ENCODE data around the gene GREB1.
"Not testable (repeated sequence)": the region's sequence is repeated elsewhere in the genome, so short reads cannot be mapped to it uniquely, and the experiment has no call there.

GREB1 gene

GRCh38 chr2:11659851-11660250, 126.0 kb downstream of the GREB1 start:
- no peaks in the 10 kb centered on the region for H3K36me3 ChIP-seq (ENCODE audit: control insufficient read depth, insufficient read depth, low read length)
- H3K4me3 ChIP-seq (ENCODE audit: low read depth, low read length) = no peak overlapping the region
- H3K9ac ChIP-seq (ENCODE audit: low read depth, low read length) = no peak overlapping the region
- H3K4me1 ChIP-seq (ENCODE audit: control insufficient read depth, insufficient read depth, low read length) = no peaks in the 10 kb centered on the region
- no peaks in the 10 kb centered on the region for H3K9me3 ChIP-seq (ENCODE audit: control insufficient read depth, insufficient read depth, low read length)
- H3K27me3 ChIP-seq (ENCODE audit: control insufficient read depth, insufficient read depth, low read length) = no peaks in the 10 kb centered on the region

DNA sequence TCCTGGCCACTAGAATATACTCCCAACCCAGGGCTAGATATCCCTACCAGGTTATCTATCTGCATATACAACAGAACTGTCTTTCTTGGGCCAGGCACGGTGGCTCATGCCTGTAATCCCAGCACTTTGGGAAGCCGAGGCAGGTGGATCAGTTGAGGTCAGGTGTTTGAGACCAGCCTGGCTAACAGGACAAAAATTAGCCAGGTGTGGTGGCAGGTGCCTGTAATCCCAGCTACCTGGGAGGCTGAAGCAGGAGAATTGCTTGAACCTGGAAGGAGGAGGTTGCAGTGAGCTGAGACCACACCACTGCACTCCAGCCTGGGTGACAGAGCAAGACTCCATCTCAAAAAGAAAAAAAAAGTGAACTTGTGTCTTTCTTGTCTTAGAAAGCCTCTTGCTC, 126.6 kb downstream of the GREB1 start:
- H3K27me3 ChIP-seq (ENCODE audit: control insufficient read depth, insufficient read depth, low read length); H3K4me1 ChIP-seq (ENCODE audit: control insufficient read depth, insufficient read depth, low read length); H3K4me3 ChIP-seq (ENCODE audit: low read depth, low read length); H3K36me3 ChIP-seq (ENCODE audit: control insufficient read depth, insufficient read depth, low read length); H3K9ac ChIP-seq (ENCODE audit: low read depth, low read length); H3K9me3 ChIP-seq (ENCODE audit: control insufficient read depth, insufficient read depth, low read length): not testable (repeated sequence)

- no peaks in the 10 kb centered on the region for H3K36me3 ChIP-seq (ENCODE audit: control insufficient read depth, insufficient read depth, low read length)
- no peaks in the 10 kb centered on the region for H3K4me1 ChIP-seq (ENCODE audit: control insufficient read depth, insufficient read depth, low read length)
- H3K9ac ChIP-seq (ENCODE audit: low read depth, low read length) = no peak overlapping the region
- H3K27me3 ChIP-seq (ENCODE audit: control insufficient read depth, insufficient read depth, low read length) = no peaks in the 10 kb centered on the region
- H3K4me3 ChIP-seq (ENCODE audit: low read depth, low read length) = no peak overlapping the region
- no peaks in the 10 kb centered on the region for H3K9me3 ChIP-seq (ENCODE audit: control insufficient read depth, insufficient read depth, low read length)
Observed at GRCh38 chr2:11661891-11662435, 128.1 kb downstream of the GREB1 start.

DNA sequence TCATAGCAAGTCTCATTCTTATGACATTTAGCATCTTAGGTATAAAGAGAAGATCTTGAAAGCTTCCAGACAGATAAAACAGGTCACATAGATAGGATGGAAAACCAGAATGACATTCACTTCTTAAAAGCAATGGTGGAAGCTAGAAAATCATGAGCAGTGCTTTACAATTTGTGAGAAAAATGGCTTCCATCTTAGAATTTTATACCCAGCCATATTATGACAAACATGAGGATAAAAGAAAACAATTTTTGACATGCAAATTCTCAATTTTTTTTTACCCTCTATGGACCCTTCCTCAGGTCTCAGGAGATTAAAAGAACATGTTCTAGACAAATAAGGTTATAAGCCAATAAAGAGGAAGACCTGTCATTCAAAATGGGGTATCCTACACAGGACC, 129.0 kb downstream of the GREB1 start:
- H3K27me3 ChIP-seq (ENCODE audit: control insufficient read depth, insufficient read depth, low read length) = no peaks in the 10 kb centered on the region

DNA sequence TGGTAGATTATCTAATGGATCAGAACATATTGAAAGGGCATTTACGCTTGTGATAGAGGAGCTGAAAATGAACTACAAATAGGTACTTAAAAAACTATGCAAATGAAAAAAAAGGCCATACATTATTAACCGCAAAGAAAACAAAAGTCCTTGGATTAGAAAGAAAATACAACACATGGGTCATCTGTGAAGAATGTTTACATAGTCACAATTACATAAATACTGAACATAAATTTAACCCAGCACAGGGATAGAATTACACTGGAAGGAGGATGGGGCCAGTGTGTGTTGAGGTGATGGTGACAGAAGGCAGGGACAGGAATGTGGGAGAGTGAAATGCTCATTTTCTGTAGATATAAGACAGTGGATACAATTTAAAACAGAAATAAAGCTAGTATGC, 129.6 kb downstream of the GREB1 start:
- no peak overlapping the region for H3K4me3 ChIP-seq (ENCODE audit: low read depth, low read length)
- no peaks in the 10 kb centered on the region for H3K36me3 ChIP-seq (ENCODE audit: control insufficient read depth, insufficient read depth, low read length)
- H3K4me1 ChIP-seq (ENCODE audit: control insufficient read depth, insufficient read depth, low read length) = no peaks in the 10 kb centered on the region
- peaks cover 5% of the 10 kb centered on the region for H3K27me3 ChIP-seq (ENCODE audit: control insufficient read depth, insufficient read depth, low read length)
- H3K9ac ChIP-seq (ENCODE audit: low read depth, low read length) = no peak overlapping the region
- H3K9me3 ChIP-seq (ENCODE audit: control insufficient read depth, insufficient read depth, low read length) = no peaks in the 10 kb centered on the region

More for the DNA sequence above, 129.0 kb downstream of the GREB1 start:
- H3K4me3 ChIP-seq (ENCODE audit: low read depth, low read length) = no peak overlapping the region
- no peaks in the 10 kb centered on the region for H3K9me3 ChIP-seq (ENCODE audit: control insufficient read depth, insufficient read depth, low read length)
- H3K36me3 ChIP-seq (ENCODE audit: control insufficient read depth, insufficient read depth, low read length) = no peaks in the 10 kb centered on the region
- H3K9ac ChIP-seq (ENCODE audit: low read depth, low read length) = no peak overlapping the region
- no peaks in the 10 kb centered on the region for H3K4me1 ChIP-seq (ENCODE audit: control insufficient read depth, insufficient read depth, low read length)

DNA sequence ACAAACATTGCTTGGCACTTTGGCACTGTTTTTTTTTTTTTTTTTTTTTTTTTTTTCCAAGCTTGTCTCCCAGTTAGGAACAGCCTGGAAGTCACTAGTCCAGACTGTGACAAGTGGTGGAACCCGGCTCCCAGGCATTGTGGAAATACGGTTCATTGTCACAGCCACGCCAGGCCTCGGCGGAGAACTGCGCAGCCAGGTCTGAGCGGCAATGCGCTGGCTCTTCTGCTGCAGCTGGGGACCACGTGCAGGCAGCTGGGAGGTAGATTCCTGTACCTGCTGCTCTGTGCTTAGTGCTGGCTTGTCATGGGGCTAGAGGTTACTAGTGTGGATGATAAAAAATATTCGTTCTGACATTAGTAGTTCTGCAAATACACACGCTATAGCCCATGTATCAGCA, 131.2 kb downstream of the GREB1 start:
- Histone ChIP-seq H3K36me3 (ENCODE audit: control insufficient read depth, insufficient read depth, low read length) (no peaks in the 10 kb centered on the region), H3K4me1 (ENCODE audit: control insufficient read depth, insufficient read depth, low read length) (no peaks in the 10 kb centered on the region), H3K4me3 (ENCODE audit: low read depth, low read length) (no peak overlapping the region), H3K27me3 (ENCODE audit: control insufficient read depth, insufficient read depth, low read length) (peaks cover 16% of the 10 kb centered on the region), H3K9me3 (ENCODE audit: control insufficient read depth, insufficient read depth, low read length) (no peaks in the 10 kb centered on the region), H3K9ac (ENCODE audit: low read depth, low read length) (no peak overlapping the region)

DNA sequence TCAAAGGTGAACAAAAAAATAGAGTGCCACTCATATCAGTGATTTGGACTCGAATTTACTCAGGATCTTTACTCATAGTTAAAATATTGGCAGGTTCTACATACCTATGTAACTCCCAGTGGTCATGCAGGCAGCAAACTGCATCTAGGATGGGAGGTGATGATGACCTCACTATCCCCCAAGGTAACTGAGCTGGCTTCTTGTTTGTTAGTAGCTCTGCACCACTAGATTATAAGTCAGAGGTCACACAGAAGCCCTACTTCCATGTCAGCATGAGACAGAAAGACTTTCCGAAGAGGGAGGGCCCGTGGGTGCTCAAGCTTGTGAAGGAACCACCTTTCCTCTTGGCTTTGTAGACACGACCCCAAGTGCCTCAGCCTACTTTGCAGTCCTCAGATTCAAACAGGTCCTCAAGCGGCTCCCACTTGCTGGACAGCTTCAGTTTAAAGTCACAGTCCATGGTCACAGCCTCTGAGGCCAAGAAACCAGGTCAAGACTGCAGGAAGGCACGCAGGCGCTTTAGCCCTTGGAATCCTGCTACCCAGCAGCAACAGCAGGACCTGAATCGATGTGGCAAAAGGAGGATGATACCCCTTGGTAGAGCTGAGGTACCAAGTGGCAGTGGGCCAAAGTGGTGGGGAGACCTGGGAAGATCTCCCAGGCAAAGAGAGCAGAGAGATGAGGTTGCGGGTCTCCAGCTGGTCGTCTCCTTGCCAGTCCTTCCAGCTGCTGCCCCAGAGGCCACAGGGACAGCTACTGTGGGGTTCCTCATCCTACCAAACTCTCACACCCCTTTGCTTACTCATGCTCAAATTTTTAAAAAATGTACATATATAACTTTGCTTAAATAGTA, 131.9 kb downstream of the GREB1 start:
- peaks cover 23% of the 10 kb centered on the region for H3K27me3 ChIP-seq (ENCODE audit: control insufficient read depth, insufficient read depth, low read length)

DNA sequence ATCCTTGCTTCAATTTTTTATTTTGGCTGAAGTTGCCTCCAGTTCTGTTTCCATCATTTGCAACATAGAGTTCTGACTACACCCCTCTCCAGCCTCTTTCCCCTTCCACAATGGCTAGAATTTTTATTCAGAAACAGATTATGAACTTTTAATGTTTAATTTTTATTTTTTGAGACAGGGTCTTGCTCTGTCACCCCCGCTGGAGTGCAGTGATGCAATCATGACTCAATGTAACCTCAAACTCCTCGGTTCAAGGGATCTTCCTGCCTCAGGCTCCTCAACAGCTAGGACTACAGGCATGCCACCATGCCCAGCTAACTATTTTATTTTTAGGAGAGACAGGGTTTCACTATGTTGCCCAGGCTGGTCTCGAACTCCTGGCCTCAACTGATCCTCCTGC, 133.3 kb downstream of the GREB1 start:
- Histone ChIP-seq H3K9ac (ENCODE audit: low read depth, low read length) (no peak overlapping the region), H3K36me3 (ENCODE audit: control insufficient read depth, insufficient read depth, low read length) (no peaks in the 10 kb centered on the region), H3K4me3 (ENCODE audit: low read depth, low read length) (no peak overlapping the region), H3K9me3 (ENCODE audit: control insufficient read depth, insufficient read depth, low read length) (no peaks in the 10 kb centered on the region), H3K27me3 (ENCODE audit: control insufficient read depth, insufficient read depth, low read length) (peaks cover 26% of the 10 kb centered on the region), H3K4me1 (ENCODE audit: control insufficient read depth, insufficient read depth, low read length) (no peaks in the 10 kb centered on the region)

More for the DNA sequence above, 131.9 kb downstream of the GREB1 start:
- Histone ChIP-seq H3K9me3 (ENCODE audit: control insufficient read depth, insufficient read depth, low read length) (no peaks in the 10 kb centered on the region), H3K36me3 (ENCODE audit: control insufficient read depth, insufficient read depth, low read length) (no peaks in the 10 kb centered on the region), H3K9ac (ENCODE audit: low read depth, low read length) (no peak overlapping the region), H3K4me3 (ENCODE audit: low read depth, low read length) (no peak overlapping the region), H3K4me1 (ENCODE audit: control insufficient read depth, insufficient read depth, low read length) (no peaks in the 10 kb centered on the region)

DNA sequence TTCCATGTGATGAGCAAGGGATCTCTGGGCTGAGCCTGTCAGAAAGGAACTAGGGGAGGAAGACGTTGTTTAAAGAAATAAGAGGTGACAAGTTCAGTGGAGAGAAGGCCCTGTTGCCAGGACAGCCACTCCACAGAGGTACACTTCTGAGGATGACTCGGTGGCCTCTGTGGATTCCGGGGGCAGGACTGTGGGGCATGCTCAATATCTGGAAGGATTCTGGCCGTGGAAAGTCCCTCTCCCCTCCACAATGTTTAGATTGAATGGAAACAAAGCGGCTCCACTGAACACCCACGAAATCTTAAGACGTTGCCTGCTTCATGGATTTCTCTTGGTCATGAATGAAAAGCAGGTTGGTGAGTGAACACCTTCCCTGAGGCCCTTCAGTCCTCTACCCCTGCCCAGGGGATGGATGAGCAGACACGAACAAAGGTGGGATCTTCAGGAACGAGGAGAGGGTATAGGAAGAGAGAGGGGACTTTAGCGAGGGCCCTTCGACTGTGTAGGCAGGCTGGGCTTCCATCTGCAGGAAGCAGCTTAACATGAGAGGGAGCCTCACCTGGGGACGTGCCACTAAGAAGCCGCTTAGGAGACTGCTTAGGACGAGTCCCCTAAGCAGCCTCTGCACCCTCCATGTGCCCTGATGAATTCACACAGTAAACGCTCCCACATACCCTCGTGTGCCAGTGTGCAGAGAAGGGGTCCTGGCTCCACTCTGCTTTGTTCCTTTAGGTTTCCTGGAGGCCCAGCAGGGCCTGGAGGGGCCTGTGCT, 134.2 kb downstream of the GREB1 start:
- H3K9me3 ChIP-seq (ENCODE audit: control insufficient read depth, insufficient read depth, low read length) = no peaks in the 10 kb centered on the region
- no peak overlapping the region for H3K4me3 ChIP-seq (ENCODE audit: low read depth, low read length)
- peaks cover 26% of the 10 kb centered on the region for H3K27me3 ChIP-seq (ENCODE audit: control insufficient read depth, insufficient read depth, low read length)
- no peak overlapping the region for H3K9ac ChIP-seq (ENCODE audit: low read depth, low read length)
- H3K36me3 ChIP-seq (ENCODE audit: control insufficient read depth, insufficient read depth, low read length) = no peaks in the 10 kb centered on the region
- no peaks in the 10 kb centered on the region for H3K4me1 ChIP-seq (ENCODE audit: control insufficient read depth, insufficient read depth, low read length)

GRCh38 chr2:11669454-11670291, 135.8 kb downstream of the GREB1 start, which contains the start of gene NTSR2:
TSS of gene NTSR2 (minus strand) at chr2:11670195. CDS start at chr2:11670129, 66 bp downstream.
- no peaks in the 10 kb centered on the region for H3K4me1 ChIP-seq (ENCODE audit: control insufficient read depth, insufficient read depth, low read length)
- H3K36me3 ChIP-seq (ENCODE audit: control insufficient read depth, insufficient read depth, low read length) = no peaks in the 10 kb centered on the region
- no peaks in the 10 kb centered on the region for H3K9me3 ChIP-seq (ENCODE audit: control insufficient read depth, insufficient read depth, low read length)
- peak within 1 kb of the TSS; percentile 52 for H3K4me3 ChIP-seq (ENCODE audit: low read depth, low read length)
- H3K9ac ChIP-seq (ENCODE audit: low read depth, low read length) = no peak within 1 kb of the TSS
- H3K27me3 ChIP-seq (ENCODE audit: control insufficient read depth, insufficient read depth, low read length) = peaks cover 26% of the 10 kb centered on the region

DNA sequence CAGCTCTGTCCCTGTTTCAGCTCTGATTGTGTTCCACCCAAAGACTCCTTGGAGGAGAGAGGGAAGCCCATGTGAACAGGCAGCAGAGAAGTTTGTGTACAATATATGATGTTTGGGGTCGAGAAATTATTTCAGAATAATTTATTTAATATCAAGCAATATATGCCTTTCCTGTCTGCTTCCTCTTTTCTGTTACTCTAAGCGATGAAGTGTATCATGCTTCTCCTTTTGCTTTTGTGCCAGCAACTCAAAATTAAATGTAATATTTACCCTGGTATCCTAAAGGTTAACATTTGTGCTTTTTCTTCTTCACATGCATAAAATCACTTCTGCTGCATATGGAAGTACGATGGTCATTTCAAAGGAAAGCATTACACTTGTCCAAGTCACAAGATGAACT, 138.6 kb downstream of the GREB1 start:
- Histone ChIP-seq H3K9ac (ENCODE audit: low read depth, low read length) (no peak overlapping the region), H3K9me3 (ENCODE audit: control insufficient read depth, insufficient read depth, low read length) (no peaks in the 10 kb centered on the region), H3K36me3 (ENCODE audit: control insufficient read depth, insufficient read depth, low read length) (no peaks in the 10 kb centered on the region), H3K4me1 (ENCODE audit: control insufficient read depth, insufficient read depth, low read length) (no peaks in the 10 kb centered on the region), H3K27me3 (ENCODE audit: control insufficient read depth, insufficient read depth, low read length) (peaks cover 26% of the 10 kb centered on the region), H3K4me3 (ENCODE audit: low read depth, low read length) (no peak overlapping the region)

Measured in iPS-15b (cell line).